ENCODE measurements around the gene MAB21L4. TPM values are rescaled to one million over a fixed set of nuclear protein-coding genes. Genes with fewer than 3 reads are reported as not detected.
A peak's percentile ranks its signal among the peaks of the same experiment; 100 is the strongest.

The MAB21L4 gene
- total RNA-seq, 4 donors from 2014 or later: 4.9 to 11.6 (median 9.8) TPM; not detected in 1

GRCh38 chr2:240917009-240917683, 21.2 kb upstream of the MAB21L4 start:
- H3K9me3 ChIP-seq: no peaks in the 10 kb centered on the region
- peak overlapping the region in 1 of 4 donors; percentile 4 for H3K4me3 ChIP-seq
- peak overlapping the region in 3 of 4 donors; percentile 14 to 46 (median 21) for H3K27ac ChIP-seq
- in situ Hi-C loops (cut with MboI; ENCODE audit: low pct_ligation_motif_present in 1 of 4, low pct_unique_long_range_greater_than_20kb in 1 of 4, low sequenced_read_pairs in 3 of 4): no loop called here
- peaks cover 27% of the 10 kb centered on the region for H3K27me3 ChIP-seq
- intact Hi-C loops (cut with DNase I; ENCODE audit: low total_unique reads): no loop called here
- H3K36me3 ChIP-seq: no peaks in the 10 kb centered on the region
- DNase-seq: peak; percentile 5
- H3K4me1 ChIP-seq: peaks cover 0 to 17% (median 5%) of the 10 kb centered on the region in 4 donors
- TF ChIP-seq POLR2AphosphoS5 (IDR thresholded peaks at IDR 0.05): no peak
- no peak for TF ChIP-seq POLR2A (IDR thresholded peaks at IDR 0.05)
- TF ChIP-seq CTCF (IDR thresholded peaks at IDR 0.05): no peak
- TF ChIP-seq EP300 (IDR thresholded peaks at IDR 0.05; ENCODE audit: low read depth): no peak
- 79% methylated on average over 19 of the region's 20 CpGs; no CpG with 5 or more reads in 1 of the 2 donors for WGBS, 2 donors (ENCODE audit: low coverage in 1 of 2)

GRCh38 chr2:240916571-240917008, 20.6 kb upstream of the MAB21L4 start:
- DNase-seq: no peak
- Histone ChIP-seq H3K4me3 (peak overlapping the region in 1 of 4 donors; percentile 4), H3K4me1 (peaks cover 0 to 17% (median 5%) of the 10 kb centered on the region in 4 donors), H3K36me3 (no peaks in the 10 kb centered on the region), H3K27me3 (peaks cover 27% of the 10 kb centered on the region), H3K9me3 (no peaks in the 10 kb centered on the region), H3K27ac (peak overlapping the region in 3 of 4 donors; percentile 14 to 46 (median 21))
- intact Hi-C loops (cut with DNase I; ENCODE audit: low total_unique reads): no loop called here
- 60% methylated on average over 1 of the region's 24 CpGs; no CpG with 5 or more reads in 1 of the 2 donors for WGBS, 2 donors (ENCODE audit: low coverage in 1 of 2)
- no peak for TF ChIP-seq CTCF (IDR thresholded peaks at IDR 0.05)
- TF ChIP-seq POLR2AphosphoS5 (IDR thresholded peaks at IDR 0.05): peak in 1 of 3 donors; percentile 28
- in situ Hi-C loops (cut with MboI; ENCODE audit: low pct_ligation_motif_present in 1 of 4, low pct_unique_long_range_greater_than_20kb in 1 of 4, low sequenced_read_pairs in 3 of 4): no loop called here

GRCh38 chr2:240915526-240916341, 19.8 kb upstream of the MAB21L4 start:
- intact Hi-C loops (cut with DNase I; ENCODE audit: low total_unique reads): no loop called here
- Histone ChIP-seq H3K27ac (no peak overlapping the region), H3K9me3 (no peaks in the 10 kb centered on the region), H3K4me3 (no peak overlapping the region), H3K4me1 (peaks cover 0 to 17% (median 5%) of the 10 kb centered on the region in 4 donors), H3K36me3 (no peaks in the 10 kb centered on the region), H3K27me3 (peaks cover 27% of the 10 kb centered on the region)
- in situ Hi-C loops (cut with MboI; ENCODE audit: low pct_ligation_motif_present in 1 of 4, low pct_unique_long_range_greater_than_20kb in 1 of 4, low sequenced_read_pairs in 3 of 4): no loop called here
- WGBS, 2 donors (ENCODE audit: low coverage in 1 of 2): 28% methylated on average over 21 of the region's 34 CpGs; no CpG with 5 or more reads in 1 of the 2 donors
- no peak for TF ChIP-seq EP300 (IDR thresholded peaks at IDR 0.05; ENCODE audit: low read depth)
- TF ChIP-seq POLR2A (IDR thresholded peaks at IDR 0.05): no peak
- no peak for TF ChIP-seq POLR2AphosphoS5 (IDR thresholded peaks at IDR 0.05)
- no peak for TF ChIP-seq CTCF (IDR thresholded peaks at IDR 0.05)
- DNase-seq: no peak

All from transverse colon (tissue), 4 donors.